Measurements from ENCODE around the gene MOXD1.

GRCh38 chr6:132404330-132404729 is 3.1 kb upstream of the MOXD1 start:
- TF ChIP-seq SUZ12 (IDR thresholded peaks at IDR 0.05; ENCODE audit: extremely low read depth, insufficient read depth, insufficient read length) (no peak), ZNF274 (IDR thresholded peaks at IDR 0.05; ENCODE audit: low read depth, low read length) (no peak), YY1 (IDR thresholded peaks at IDR 0.05; ENCODE audit: insufficient read depth, insufficient read length) (no peak)

Measured in NT2/D1 (cell line).